Effector memory CD8-positive, alpha-beta T cell (primary cell): ENCODE results near the gene TMEM235.

Experiments
- ATAC-seq: fragments of 150-1000 bp; cut with Tn5 transposase; replicated peaks from 2 replicates; pipeline ENCODE4 v1.10.0; 2021; ENCODE audit warnings: mild to moderate bottlenecking, moderate library complexity
- DNase-seq, 3 experiments: peaks; one replicate each; pipeline ENCODE4 v3.0.0; 2021
- H3K27ac Mint-ChIP-seq, 2 donors: one replicate each; pipeline ENCODE4 v1.8.0; 2022; ENCODE audit warnings: mild to moderate bottlenecking in 2 of 2, mixed read lengths in 2 of 2, moderate library complexity in 2 of 2
- H3K27me3 Mint-ChIP-seq, 2 donors: one replicate each; pipeline ENCODE4 v1.8.0; 2022; ENCODE audit warnings: mixed read lengths in 2 of 2
- H3K36me3 Mint-ChIP-seq: one replicate; pipeline ENCODE4 v1.8.0; 2022; ENCODE audit warnings: mild to moderate bottlenecking, moderate library complexity, mixed read lengths; ENCODE audit not compliant: insufficient read depth
- H3K4me1 Mint-ChIP-seq, 2 donors: one replicate each; pipeline ENCODE4 v1.8.0; 2022; ENCODE audit warnings: low read depth in 2 of 2, mixed read lengths in 2 of 2
- H3K4me3 Mint-ChIP-seq, 2 donors: one replicate each; pipeline ENCODE4 v1.8.0; 2022; ENCODE audit warnings: mild to moderate bottlenecking in 2 of 2, mixed read lengths in 2 of 2, moderate library complexity in 2 of 2
- H3K9me3 Mint-ChIP-seq, 2 donors: one replicate each; pipeline ENCODE4 v1.8.0; 2022; ENCODE audit warnings: mixed read lengths in 2 of 2

Gene TMEM235

GRCh38 chr17:78205124-78205775 lies 26.2 kb upstream of the TMEM235 start:
- Mint-ChIP-seq H3K36me3 (peaks cover 2% of the 10 kb centered on the region), H3K4me3 (no peak overlapping the region), H3K9me3 (no peaks in the 10 kb centered on the region), H3K27me3 (no peaks in the 10 kb centered on the region), H3K27ac (no peak overlapping the region), H3K4me1 (no peaks in the 10 kb centered on the region)
- ATAC-seq: no peak
- no peak for DNase-seq

GRCh38 chr17:78206298-78206697 lies 25.1 kb upstream of the TMEM235 start:
- ATAC-seq: no peak
- no peak for DNase-seq
- H3K27ac Mint-ChIP-seq: no peak overlapping the region
- no peaks in the 10 kb centered on the region for H3K4me1 Mint-ChIP-seq
- no peaks in the 10 kb centered on the region for H3K27me3 Mint-ChIP-seq
- H3K36me3 Mint-ChIP-seq: peaks cover 2% of the 10 kb centered on the region
- no peak overlapping the region for H3K4me3 Mint-ChIP-seq
- H3K9me3 Mint-ChIP-seq: no peaks in the 10 kb centered on the region

- Mint-ChIP-seq H3K27ac (no peak overlapping the region), H3K9me3 (no peaks in the 10 kb centered on the region), H3K27me3 (no peaks in the 10 kb centered on the region), H3K4me1 (no peaks in the 10 kb centered on the region), H3K36me3 (peaks cover 2% of the 10 kb centered on the region), H3K4me3 (no peak overlapping the region)
- no peak for DNase-seq
- ATAC-seq: no peak
Observed at GRCh38 chr17:78208486-78208885, 22.9 kb upstream of the TMEM235 start.

- Mint-ChIP-seq H3K4me3 (no peak overlapping the region), H3K9me3 (no peaks in the 10 kb centered on the region), H3K4me1 (peaks cover 3% of the 10 kb centered on the region in 2 donors), H3K27ac (no peak overlapping the region), H3K27me3 (no peaks in the 10 kb centered on the region), H3K36me3 (peaks cover 2% of the 10 kb centered on the region)
- DNase-seq (no peak), ATAC-seq (no peak)
Observed at GRCh38 chr17:78210111-78210510, 21.3 kb upstream of the TMEM235 start.

- Mint-ChIP-seq H3K27ac (no peak overlapping the region), H3K27me3 (no peaks in the 10 kb centered on the region), H3K4me1 (peaks cover 3% of the 10 kb centered on the region in 2 donors), H3K4me3 (no peak overlapping the region), H3K36me3 (peaks cover 2% of the 10 kb centered on the region), H3K9me3 (no peaks in the 10 kb centered on the region)
- DNase-seq: no peak
- ATAC-seq: no peak
Observed at GRCh38 chr17:78211032-78211431, 20.4 kb upstream of the TMEM235 start.

GRCh38 chr17:78214016-78214705 lies 17.3 kb upstream of the TMEM235 start, which contains the start of gene BIRC5:
BIRC5 (plus strand) TSS chr17:78214253; CDS start chr17:78214317, 64 bp downstream.
- peak; percentile 91 to 92 (median 92) for DNase-seq
- peaks cover 3% of the 10 kb centered on the region in 2 donors for H3K4me1 Mint-ChIP-seq
- H3K4me3 Mint-ChIP-seq: peak within 1 kb of the TSS; percentile 70 to 74
- no peaks in the 10 kb centered on the region for H3K27me3 Mint-ChIP-seq
- peaks cover 2% of the 10 kb centered on the region for H3K36me3 Mint-ChIP-seq
- no peak within 1 kb of the TSS for H3K27ac Mint-ChIP-seq
- ATAC-seq: peak; percentile 100
- no peaks in the 10 kb centered on the region for H3K9me3 Mint-ChIP-seq

GRCh38 chr17:78214706-78215061 lies 16.7 kb upstream of the TMEM235 start:
- Mint-ChIP-seq H3K9me3 (no peaks in the 10 kb centered on the region), H3K36me3 (peaks cover 2% of the 10 kb centered on the region), H3K27me3 (no peaks in the 10 kb centered on the region), H3K4me1 (peaks cover 3% of the 10 kb centered on the region in 2 donors), H3K4me3 (peak overlapping the region; percentile 70 to 74), H3K27ac (no peak overlapping the region)
- DNase-seq (no peak), ATAC-seq (no peak)

GRCh38 chr17:78219396-78220150 lies 11.9 kb upstream of the TMEM235 start:
- H3K36me3 Mint-ChIP-seq: no peaks in the 10 kb centered on the region

GRCh38 chr17:78223061-78223460 lies 8.4 kb upstream of the TMEM235 start:
- no peak overlapping the region for H3K4me3 Mint-ChIP-seq
- ATAC-seq (no peak), DNase-seq (no peak)
- no peak overlapping the region for H3K27ac Mint-ChIP-seq
- no peaks in the 10 kb centered on the region for H3K36me3 Mint-ChIP-seq
- H3K9me3 Mint-ChIP-seq: no peaks in the 10 kb centered on the region
- H3K27me3 Mint-ChIP-seq: peaks cover 0 to 8% of the 10 kb centered on the region in 2 donors
- H3K4me1 Mint-ChIP-seq: no peaks in the 10 kb centered on the region

More at GRCh38 chr17:78219396-78220150, 11.9 kb upstream of the TMEM235 start:
- ATAC-seq: no peak
- H3K4me1 Mint-ChIP-seq: peaks cover 0 to 2% of the 10 kb centered on the region in 2 donors
- no peak for DNase-seq
- H3K4me3 Mint-ChIP-seq: no peak overlapping the region
- no peaks in the 10 kb centered on the region for H3K9me3 Mint-ChIP-seq
- peak overlapping the region; percentile 22 to 41 for H3K27ac Mint-ChIP-seq
- H3K27me3 Mint-ChIP-seq: no peaks in the 10 kb centered on the region

GRCh38 chr17:78223765-78224164 lies 7.7 kb upstream of the TMEM235 start:
- Mint-ChIP-seq H3K27ac (peak overlapping the region in 1 of 2 donors; percentile 35), H3K27me3 (peaks cover 0 to 10% of the 10 kb centered on the region in 2 donors), H3K36me3 (no peaks in the 10 kb centered on the region), H3K4me3 (no peak overlapping the region), H3K9me3 (no peaks in the 10 kb centered on the region), H3K4me1 (no peaks in the 10 kb centered on the region)
- no peak for ATAC-seq
- DNase-seq: no peak

- H3K27ac Mint-ChIP-seq: peak overlapping the region in 1 of 2 donors; percentile 35
- no peak overlapping the region for H3K4me3 Mint-ChIP-seq
- H3K27me3 Mint-ChIP-seq: peaks cover 0 to 11% of the 10 kb centered on the region in 2 donors
- DNase-seq (no peak), ATAC-seq (no peak)
- H3K9me3 Mint-ChIP-seq: no peaks in the 10 kb centered on the region
- no peaks in the 10 kb centered on the region for H3K4me1 Mint-ChIP-seq
- H3K36me3 Mint-ChIP-seq: no peaks in the 10 kb centered on the region
Observed at GRCh38 chr17:78224231-78225087, 7.0 kb upstream of the TMEM235 start.

GRCh38 chr17:78225088-78225865 lies 6.2 kb upstream of the TMEM235 start:
- H3K4me1 Mint-ChIP-seq: no peaks in the 10 kb centered on the region
- ATAC-seq (no peak), DNase-seq (no peak)
- H3K9me3 Mint-ChIP-seq: no peaks in the 10 kb centered on the region
- H3K27ac Mint-ChIP-seq: no peak overlapping the region
- H3K36me3 Mint-ChIP-seq: no peaks in the 10 kb centered on the region
- no peak overlapping the region for H3K4me3 Mint-ChIP-seq
- peaks cover 0 to 19% of the 10 kb centered on the region in 2 donors for H3K27me3 Mint-ChIP-seq
